SK-N-SH (cell line): ENCODE data around the gene TOPAZ1. TPM values are rescaled to one million over a fixed set of nuclear protein-coding genes. Genes with fewer than 3 reads are reported as not detected.

Experiments
- CTCF ChIA-PET: fragments of 300-600, 350-600 bp; formaldehyde crosslinking; extraction: SDS; loops from one replicate; lab custom pipeline; 2021; lab: Yijun Ruan, JAX
- POLR2A ChIA-PET: fragments of 350-600 bp; sonication (Branson Sonifier 250); formaldehyde crosslinking; extraction: SDS; loops from one replicate; lab custom pipeline; 2020; ENCODE audit warnings: antibody characterized with exemption, inconsistent platforms; lab: Yijun Ruan, JAX
- DNase-seq: peaks from one replicate; pipeline ENCODE4 v3.0.0; 2012
- H2AFZ ChIP-seq: fragments of 200-600 bp; sonication (generic); 2 replicates; pipeline ENCODE4 v1.8.1; 2016; ENCODE audit warnings: antibody characterized with exemption, mild to moderate bottlenecking, low read depth
- H3F3A ChIP-seq: fragments of 200-600 bp; sonication (generic); replicated peaks from 2 replicates; pipeline ENCODE3; 2016; ENCODE audit warnings: antibody characterized with exemption, mild to moderate bottlenecking; ENCODE audit not compliant: insufficient read depth
- H3K27ac ChIP-seq, 2 experiments: fragments of 200-500 bp in 1 of 2; fragments of 200-600 bp in 1 of 2; sonication (Bioruptor generic) in 1 of 2; sonication (generic), shearing (Covaris generic) in 1 of 2; 2 replicates each; pipeline versions ENCODE4 v1.5.1 to v1.6.1; 2014 to 2016; ENCODE audit warnings: low read depth in 2 of 2, inconsistent platforms in 1 of 2, low read length in 1 of 2, mild to moderate bottlenecking in 1 of 2, mixed read lengths in 1 of 2
- H3K27me3 ChIP-seq: fragments of 200-600 bp; sonication (generic), shearing (Covaris generic); 2 replicates; pipeline ENCODE4 v1.6.1; 2016; ENCODE audit warnings: mixed run types; ENCODE audit not compliant: insufficient read depth
- H3K36me3 ChIP-seq, 2 experiments: fragments of 200-500 bp in 1 of 2; fragments of 200-600 bp in 1 of 2; sonication (Bioruptor generic) in 1 of 2; sonication (generic) in 1 of 2; replicated peaks in 1 of 2; 2 replicates each; pipeline versions ENCODE3 to v1.5.1; 2014 to 2016; ENCODE audit warnings: low read length in 1 of 2, mild to moderate bottlenecking in 1 of 2; ENCODE audit not compliant: insufficient read depth in 2 of 2, control insufficient read depth in 1 of 2
- H3K4me1 ChIP-seq, 2 experiments: fragments of 200-500 bp in 1 of 2; fragments of 200-600 bp in 1 of 2; sonication (Bioruptor generic) in 1 of 2; sonication (generic), shearing (Covaris generic) in 1 of 2; 2 replicates each; pipeline versions ENCODE4 v1.5.1 to v1.6.1; 2014 to 2016; ENCODE audit warnings: low read depth in 1 of 2, low read length in 1 of 2, mixed run types in 1 of 2; ENCODE audit not compliant: insufficient read depth in 2 of 2, control insufficient read depth in 1 of 2
- H3K4me2 ChIP-seq: fragments of 200-600 bp; sonication (generic), shearing (Covaris generic); 2 replicates; pipeline ENCODE4 v1.6.1; 2017; ENCODE audit warnings: mixed run types
- H3K4me3 ChIP-seq, 2 experiments: fragments of 200-500 bp in 1 of 2; fragments of 200-600 bp in 1 of 2; sonication (Bioruptor generic) in 1 of 2; sonication (generic), shearing (Covaris generic) in 1 of 2; 2 replicates each; pipeline versions ENCODE4 v1.5.1 to v1.8.1; 2014 to 2016; ENCODE audit warnings: low read depth in 2 of 2, inconsistent platforms in 1 of 2, low read length in 1 of 2, mild to moderate bottlenecking in 1 of 2, mixed read lengths in 1 of 2, moderate library complexity in 1 of 2
- H3K79me2 ChIP-seq: fragments of 200-600 bp; sonication (generic); 2 replicates; pipeline ENCODE4 v1.8.1; 2017; ENCODE audit warnings: mild to moderate bottlenecking; ENCODE audit not compliant: insufficient read depth
- H3K9ac ChIP-seq: fragments of 200-600 bp; sonication (generic); 2 replicates; pipeline ENCODE4 v1.6.1; 2017; ENCODE audit warnings: mixed run types
- H3K9me2 ChIP-seq: fragments of 200-600 bp; sonication (generic); 2 replicates; pipeline ENCODE4 v1.6.1; 2017; ENCODE audit warnings: mixed run types
- H3K9me3 ChIP-seq: fragments of 200-600 bp; sonication (generic); 2 replicates; pipeline ENCODE4 v1.6.1; 2017; ENCODE audit warnings: mixed run types, mild to moderate bottlenecking, moderate library complexity
- H4K20me1 ChIP-seq: fragments of 200-600 bp; sonication (generic); 2 replicates; pipeline ENCODE4 v1.6.1; 2017; ENCODE audit warnings: mild to moderate bottlenecking, mixed run types; ENCODE audit not compliant: insufficient read depth
- CTCF ChIP-seq: fragments of 200-600 bp; sonication (generic); IDR thresholded peaks from 2 replicates; pipeline ENCODE4 v1.6.1; 2017; ENCODE audit warnings: antibody characterized with exemption, mild to moderate bottlenecking, moderate library complexity
- FOXM1 ChIP-seq: IDR thresholded peaks from 2 replicates; pipeline ENCODE4 v1.4.0; 2012; ENCODE audit warnings: low read depth, mild to moderate bottlenecking
- GATA2 ChIP-seq: sonication (generic); formaldehyde crosslinking; IDR thresholded peaks from 2 replicates; pipeline ENCODE4 v1.5.0; 2020; ENCODE audit warnings: mild to moderate bottlenecking, missing genetic modification reagents
- JUND ChIP-seq: IDR thresholded peaks from 2 replicates; pipeline ENCODE4 v1.4.0; 2012
- POLR2AphosphoS5 ChIP-seq: IDR thresholded peaks from 2 replicates; pipeline ENCODE4 v1.6.1; 2012; ENCODE audit warnings: low read depth, low read length
- RFX5 ChIP-seq: IDR thresholded peaks from 2 replicates; pipeline ENCODE4 v1.6.1; 2012; ENCODE audit warnings: mild to moderate bottlenecking, improper control_type of control experiment, low read length
- SIN3A ChIP-seq: IDR thresholded peaks from 2 replicates; pipeline ENCODE4 v1.6.1; 2012; ENCODE audit warnings: low read depth, mild to moderate bottlenecking, low read length, moderate library complexity, borderline replicate concordance
- TCF12 ChIP-seq: IDR thresholded peaks from 2 replicates; pipeline ENCODE4 v1.4.0; 2012
- ZBTB33 ChIP-seq: IDR thresholded peaks from 2 replicates; pipeline ENCODE4 v1.4.0; 2012; ENCODE audit warnings: low read depth, borderline replicate concordance
- WGBS: methylation state at CpG from one replicate; pipeline ENCODE4 v1.1.6; 2017; ENCODE audit warnings: low lambda C conversion rate; 5-methylcytosine and 5-hydroxymethylcytosine counted together
- polyA plus RNA-seq, 3 experiments: library from polyadenylated mRNA; depleted of rRNA; stranded (reverse); fragments of >200 nt; gene quantifications; 2 replicates each; pipeline ENCODE4 v1.2.3, GENCODE V29; 2012

The TOPAZ1 gene
- polyA plus RNA-seq, 1 of the 3 experiments (the other 2 are of a cell fraction) = not detected

- no peak for TF ChIP-seq ZBTB33
- TF ChIP-seq JUND = no peak
- TF ChIP-seq TCF12 = no peak
- TF ChIP-seq RFX5 = no peak
- no peak for TF ChIP-seq SIN3A
- no peak for TF ChIP-seq POLR2AphosphoS5
- TF ChIP-seq FOXM1 = no peak
These were observed 92.6 kb downstream of the TOPAZ1 start (continued) for GRCh38 chr3:44334326-44334725.

GRCh38 chr3:44337248-44337785 lies 95.6 kb downstream of the TOPAZ1 start:
- ChIA-PET CTCF (interaction anchor here (0.9 to 1.7 kb wide), 4 partner anchors 10 to 70 kb away, joined by 3 to 4 read pairs (median 4); no protein-coding TSS in a partner anchor), POLR2A (interaction anchor here (0.9 to 2.5 kb wide), 12 partner anchors 8 to 311 kb away, joined by 3 to 14 read pairs (median 6); partner anchors contain the start of genes ZKSCAN7, ZNF35, ZNF445 and ZNF660)
- H3K4me3 ChIP-seq = peak overlapping the region; percentile 83 to 85
- 78% methylated on average over 5 of the region's 5 CpGs for WGBS
- peak overlapping the region; percentile 72 to 98; a peak in 3 of 4 replicates for H3K27ac ChIP-seq
- H4K20me1 ChIP-seq = no peaks in the 10 kb centered on the region
- no peaks in the 10 kb centered on the region for H3K9me3 ChIP-seq
- no peaks in the 10 kb centered on the region for H3F3A ChIP-seq
- no peaks in the 10 kb centered on the region for H3K9me2 ChIP-seq
- H3K4me2 ChIP-seq = peak overlapping the region; percentile 91
- TF ChIP-seq CTCF = peak; percentile 26
- TF ChIP-seq GATA2 (CRISPR knock-in tag) = no peak
- peak overlapping the region; percentile 94 for H2AFZ ChIP-seq
- DNase-seq = no peak
- H3K4me1 ChIP-seq = peaks cover 2 to 22% of the 10 kb centered on the region in 2 experiments; a peak in 3 of 4 replicates
- peaks cover 18% of the 10 kb centered on the region for H3K79me2 ChIP-seq
- no peaks in the 10 kb centered on the region for H3K27me3 ChIP-seq
- peak overlapping the region; percentile 76 for H3K9ac ChIP-seq
- H3K36me3 ChIP-seq = no peaks in the 10 kb centered on the region
